GM12875 (cell line): ENCODE data around the gene PLK4.
"Not testable (repeated sequence)": the region's sequence is repeated elsewhere in the genome, so short reads cannot be mapped to it uniquely, and the experiment has no call there.

Experiments
- H3K4me3 ChIP-seq: one replicate; pipeline ENCODE4 v1.5.1; 2011; ENCODE audit warnings: low read depth, low read length, control low read depth
- TF ChIP-seq, protein P1 (sequence below): IDR thresholded peaks from 2 replicates; pipeline ENCODE4 v1.5.1; 2011; ENCODE audit warnings: low read depth, mild to moderate bottlenecking, control low read depth, inconsistent platforms, low read length, moderate library complexity, borderline replicate concordance; ENCODE audit not compliant: insufficient read depth

The PLK4 gene

DNA sequence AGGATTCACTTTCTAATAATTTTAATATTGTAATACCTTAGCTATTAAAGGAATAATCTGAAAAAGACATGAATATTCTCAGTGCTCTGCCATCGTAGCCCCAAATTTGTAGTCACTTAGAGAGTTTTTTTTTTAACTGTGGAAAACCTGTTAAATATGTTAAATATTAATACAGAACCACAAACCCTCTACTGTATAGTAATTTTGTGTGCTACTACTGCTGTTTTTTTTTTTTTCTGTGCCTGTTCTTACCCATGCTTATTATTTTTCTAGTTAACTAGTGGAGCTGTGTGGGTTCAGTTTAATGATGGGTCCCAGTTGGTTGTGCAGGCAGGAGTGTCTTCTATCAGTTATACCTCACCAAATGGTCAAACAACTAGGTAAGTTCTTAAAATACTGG lies 15.8 kb downstream of the PLK4 start:
- no peak overlapping the region for H3K4me3 ChIP-seq
- TF ChIP-seq, protein P1, sequence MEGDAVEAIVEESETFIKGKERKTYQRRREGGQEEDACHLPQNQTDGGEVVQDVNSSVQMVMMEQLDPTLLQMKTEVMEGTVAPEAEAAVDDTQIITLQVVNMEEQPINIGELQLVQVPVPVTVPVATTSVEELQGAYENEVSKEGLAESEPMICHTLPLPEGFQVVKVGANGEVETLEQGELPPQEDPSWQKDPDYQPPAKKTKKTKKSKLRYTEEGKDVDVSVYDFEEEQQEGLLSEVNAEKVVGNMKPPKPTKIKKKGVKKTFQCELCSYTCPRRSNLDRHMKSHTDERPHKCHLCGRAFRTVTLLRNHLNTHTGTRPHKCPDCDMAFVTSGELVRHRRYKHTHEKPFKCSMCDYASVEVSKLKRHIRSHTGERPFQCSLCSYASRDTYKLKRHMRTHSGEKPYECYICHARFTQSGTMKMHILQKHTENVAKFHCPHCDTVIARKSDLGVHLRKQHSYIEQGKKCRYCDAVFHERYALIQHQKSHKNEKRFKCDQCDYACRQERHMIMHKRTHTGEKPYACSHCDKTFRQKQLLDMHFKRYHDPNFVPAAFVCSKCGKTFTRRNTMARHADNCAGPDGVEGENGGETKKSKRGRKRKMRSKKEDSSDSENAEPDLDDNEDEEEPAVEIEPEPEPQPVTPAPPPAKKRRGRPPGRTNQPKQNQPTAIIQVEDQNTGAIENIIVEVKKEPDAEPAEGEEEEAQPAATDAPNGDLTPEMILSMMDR, result no peak

- H3K4me3 ChIP-seq, result not testable (repeated sequence)
Measured at GRCh38 chr4:127899682-127900081, 19.0 kb downstream of the PLK4 start.

DNA sequence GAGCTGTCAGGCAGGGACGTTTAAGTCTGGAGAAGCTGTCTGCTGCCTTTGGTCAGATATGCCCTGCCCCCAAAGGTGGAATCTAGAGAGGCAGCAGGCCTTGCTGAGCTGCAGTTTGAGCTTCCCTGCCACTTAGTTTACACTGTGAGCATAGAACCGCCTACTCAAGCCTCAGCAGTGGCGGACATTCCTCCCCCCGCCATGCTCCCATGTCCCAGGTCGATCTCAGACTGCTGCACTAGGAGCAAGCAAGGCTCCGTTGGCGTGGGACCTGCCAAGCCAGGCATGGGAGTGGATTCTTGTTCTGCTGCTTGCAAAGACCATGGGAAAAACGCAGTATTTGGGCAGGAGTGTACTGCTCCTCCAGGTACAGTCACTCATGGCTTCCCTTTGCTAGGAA lies 24.3 kb downstream of the PLK4 start:
- TF ChIP-seq, protein P1, result no peak
- H3K4me3 ChIP-seq, result no peak overlapping the region

- H3K4me3 ChIP-seq, result no peak overlapping the region
- TF ChIP-seq, protein P1, result no peak
Measured at GRCh38 chr4:127916512-127916911, 35.8 kb downstream of the PLK4 start.

DNA sequence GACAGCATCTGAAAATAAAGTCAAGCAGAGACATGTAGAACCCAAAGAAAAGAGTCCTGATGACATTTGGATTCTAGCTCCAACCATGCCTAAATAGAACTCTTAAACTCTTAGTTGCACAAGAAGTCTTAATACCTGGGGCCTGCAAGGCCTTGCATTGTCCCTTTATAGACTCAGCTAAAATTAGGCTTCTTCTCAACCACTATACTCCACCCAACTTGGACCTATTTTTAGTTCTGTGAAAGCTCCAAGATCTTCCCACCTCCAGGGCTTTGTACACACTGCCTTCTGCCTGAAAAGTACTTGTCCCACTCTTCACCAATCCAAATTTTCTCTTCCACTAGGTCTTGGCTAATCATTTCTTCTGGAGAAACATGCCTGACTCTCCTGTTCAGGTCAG lies 36.5 kb downstream of the PLK4 start:
- no peak overlapping the region for H3K4me3 ChIP-seq
- TF ChIP-seq, protein P1, result no peak

GRCh38 chr4:127920521-127920920 lies 39.8 kb downstream of the PLK4 start:
- TF ChIP-seq, protein P1, result no peak
- no peak overlapping the region for H3K4me3 ChIP-seq

GRCh38 chr4:127922226-127922625 lies 41.5 kb downstream of the PLK4 start:
- TF ChIP-seq, protein P1, result no peak

GRCh38 chr4:127925720-127926119 lies 45.0 kb downstream of the PLK4 start:
- not testable (repeated sequence) for H3K4me3 ChIP-seq

More at GRCh38 chr4:127922226-127922625, 41.5 kb downstream of the PLK4 start:
- no peak overlapping the region for H3K4me3 ChIP-seq
